DND-41 (cell line): ENCODE data around the gene WDR90.

Source experiments
- EZH2 ChIP-seq: IDR thresholded peaks from 3 replicates; pipeline ENCODE4 v1.6.1; 2012; ENCODE audit warnings: borderline replicate concordance, low read depth, mild to moderate bottlenecking, moderate library complexity, low read length, inconsistent platforms; ENCODE audit not compliant: severe bottlenecking
- TF ChIP-seq, protein P1 (sequence below): IDR thresholded peaks from 2 replicates; pipeline ENCODE4 v1.5.1; 2012; ENCODE audit warnings: borderline replicate concordance, low read length, moderate library complexity, mild to moderate bottlenecking; ENCODE audit not compliant: poor library complexity, severe bottlenecking; ENCODE audit errors: extremely low read depth

DNA sequence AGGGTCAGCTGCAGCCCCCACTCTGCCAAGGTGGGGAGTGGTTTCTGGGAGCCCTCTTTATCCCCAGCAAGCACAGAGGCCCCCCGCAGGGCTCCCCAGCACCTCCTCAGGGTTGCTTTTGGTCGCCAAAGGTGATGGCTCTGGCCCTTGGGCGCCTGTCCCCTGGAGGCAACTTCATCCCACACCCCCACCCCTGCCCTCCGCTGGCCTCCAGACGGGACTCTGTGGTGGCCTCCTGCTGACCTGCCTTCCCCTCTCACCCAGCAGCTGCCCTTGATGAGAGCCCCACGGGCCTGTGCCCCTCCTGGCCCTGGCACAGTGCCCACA lies 10.9 kb downstream of the WDR90 start:
- TF ChIP-seq, protein P1, sequence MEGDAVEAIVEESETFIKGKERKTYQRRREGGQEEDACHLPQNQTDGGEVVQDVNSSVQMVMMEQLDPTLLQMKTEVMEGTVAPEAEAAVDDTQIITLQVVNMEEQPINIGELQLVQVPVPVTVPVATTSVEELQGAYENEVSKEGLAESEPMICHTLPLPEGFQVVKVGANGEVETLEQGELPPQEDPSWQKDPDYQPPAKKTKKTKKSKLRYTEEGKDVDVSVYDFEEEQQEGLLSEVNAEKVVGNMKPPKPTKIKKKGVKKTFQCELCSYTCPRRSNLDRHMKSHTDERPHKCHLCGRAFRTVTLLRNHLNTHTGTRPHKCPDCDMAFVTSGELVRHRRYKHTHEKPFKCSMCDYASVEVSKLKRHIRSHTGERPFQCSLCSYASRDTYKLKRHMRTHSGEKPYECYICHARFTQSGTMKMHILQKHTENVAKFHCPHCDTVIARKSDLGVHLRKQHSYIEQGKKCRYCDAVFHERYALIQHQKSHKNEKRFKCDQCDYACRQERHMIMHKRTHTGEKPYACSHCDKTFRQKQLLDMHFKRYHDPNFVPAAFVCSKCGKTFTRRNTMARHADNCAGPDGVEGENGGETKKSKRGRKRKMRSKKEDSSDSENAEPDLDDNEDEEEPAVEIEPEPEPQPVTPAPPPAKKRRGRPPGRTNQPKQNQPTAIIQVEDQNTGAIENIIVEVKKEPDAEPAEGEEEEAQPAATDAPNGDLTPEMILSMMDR, result no peak
- no peak for TF ChIP-seq EZH2
